GF-D8 (cell line): Measurements from ENCODE around the gene KCMF1.
A peak's percentile ranks its signal among the peaks of the same experiment; 100 is the strongest.
"Not testable (repeated sequence)": the region's sequence is repeated elsewhere in the genome, so short reads cannot be mapped to it uniquely, and the experiment has no call there.

Source experiments
- DNase-seq: peaks from one replicate; lab custom pipeline; 2025; lab: John Stamatoyannopoulos, UW

The KCMF1 gene

GRCh38 chr2:84970868-84971509, at the start of gene KCMF1:
Gene KCMF1, plus strand, starts transcription at chr2:84971161. Its CDS starts 291 bp downstream, at chr2:84971452.
- DNase-seq = peak; percentile 40

GRCh38 chr2:84923009-84923408, 48.0 kb upstream of the KCMF1 start:
- DNase-seq = no peak

GRCh38 chr2:84924173-84925106, 46.5 kb upstream of the KCMF1 start:
- DNase-seq = no peak

- DNase-seq = no peak
These were observed 45.6 kb upstream of the KCMF1 start for GRCh38 chr2:84925336-84925723.

GRCh38 chr2:84925724-84926376, 45.1 kb upstream of the KCMF1 start:
- DNase-seq = peak; percentile 81

- no peak for DNase-seq
These were observed 43.7 kb upstream of the KCMF1 start for GRCh38 chr2:84927275-84927627.

GRCh38 chr2:84931384-84931821, 39.6 kb upstream of the KCMF1 start:
- no peak for DNase-seq

- no peak for DNase-seq
These were observed 32.6 kb upstream of the KCMF1 start for GRCh38 chr2:84938194-84938879.

GRCh38 chr2:84939426-84940087, 31.4 kb upstream of the KCMF1 start:
- DNase-seq = no peak

GRCh38 chr2:84940088-84940470, 30.9 kb upstream of the KCMF1 start:
- no peak for DNase-seq

- DNase-seq = no peak
These were observed 30.0 kb upstream of the KCMF1 start for GRCh38 chr2:84940831-84941412.

GRCh38 chr2:84942166-84942565, 28.8 kb upstream of the KCMF1 start:
- no peak for DNase-seq

- DNase-seq = no peak
These were observed 28.0 kb upstream of the KCMF1 start for GRCh38 chr2:84942964-84943421.

GRCh38 chr2:84944295-84944909, 26.6 kb upstream of the KCMF1 start:
- no peak for DNase-seq

- not testable (repeated sequence) for DNase-seq
These were observed 25.1 kb upstream of the KCMF1 start for GRCh38 chr2:84945838-84946203.

GRCh38 chr2:84946204-84947009, 24.6 kb upstream of the KCMF1 start:
- DNase-seq = peak; percentile 43

- no peak for DNase-seq
These were observed 23.9 kb upstream of the KCMF1 start for GRCh38 chr2:84947010-84947593.

- no peak for DNase-seq
These were observed 17.4 kb upstream of the KCMF1 start for GRCh38 chr2:84953535-84953934.

GRCh38 chr2:84954329-84954728, 16.6 kb upstream of the KCMF1 start:
- DNase-seq = no peak
